ENCODE data around the gene BRD4. TPM values are rescaled to one million over a fixed set of nuclear protein-coding genes. Genes with fewer than 3 reads are reported as not detected.

Gene BRD4
- total RNA-seq, 1 experiment from 2014 or later = 144 TPM

DNA sequence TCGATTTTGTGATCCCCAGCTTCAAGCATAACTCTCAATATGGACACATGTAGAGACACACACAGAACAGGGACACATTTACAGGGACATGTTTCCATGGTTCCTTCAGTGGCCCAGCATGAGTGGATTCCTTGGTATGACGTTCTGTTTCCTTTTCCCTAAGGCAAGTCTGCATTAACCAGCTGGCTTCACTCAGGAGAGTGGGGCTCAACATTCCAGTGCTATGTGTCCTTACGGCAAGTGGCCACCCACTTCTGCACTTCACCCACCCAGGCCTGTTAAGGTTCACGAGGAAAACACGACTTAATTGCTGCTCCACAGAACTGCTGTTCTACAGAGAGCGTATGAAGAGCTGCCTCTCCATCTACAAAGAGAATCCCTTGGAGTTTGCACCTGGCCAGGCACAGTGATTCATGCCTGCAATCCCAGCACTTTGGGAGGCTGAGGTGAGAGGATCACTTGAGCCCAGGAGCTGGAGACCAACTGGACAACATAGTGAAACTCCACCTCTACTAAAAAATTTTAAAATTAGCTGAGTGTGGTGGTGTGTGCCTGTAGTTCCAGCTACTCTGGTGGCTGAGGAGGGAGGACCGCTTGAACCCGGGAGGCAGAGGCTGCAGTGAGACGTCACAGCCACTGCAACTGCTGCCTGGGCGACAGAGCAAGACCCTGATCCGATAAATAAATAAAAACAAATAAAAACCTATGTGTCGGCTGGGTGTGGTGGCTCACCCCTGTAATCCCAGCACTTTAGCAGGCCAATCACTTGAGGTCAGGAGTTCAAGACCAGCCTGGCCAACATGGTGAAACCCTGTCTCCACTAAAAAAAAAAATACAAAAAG, 32.5 kb downstream of the BRD4 start:
- no peak overlapping the region for H3K18ac ChIP-seq (ENCODE audit: insufficient read length, low read depth, low read length)
- no peak overlapping the region for H4K5ac ChIP-seq (ENCODE audit: insufficient read length, low read depth, low read length)
- H3K14ac ChIP-seq (ENCODE audit: insufficient read depth, low read length) = no peak overlapping the region
- Mint-ChIP-seq H3K9me3 (peaks cover 0 to 2% of the 10 kb centered on the region in 2 experiments; a peak in 1 of 5 replicates), H3K36me3 (ENCODE audit: insufficient read depth in 1 of 3, low read depth in 3 of 3) (peaks cover 6 to 19% (median 12%) of the 10 kb centered on the region in 3 experiments; a peak in 6 of 7 replicates), H3K27me3 (ENCODE audit: low read depth) (no peaks in the 10 kb centered on the region), H3K4me1 (peaks cover 57 to 60% of the 10 kb centered on the region in 2 experiments), H3K4me3 (no peak overlapping the region), H3K27ac (peak overlapping the region; percentile 12 to 87 (median 65); a peak in 5 of 7 replicates)
- no peak overlapping the region for H2BK20ac ChIP-seq (ENCODE audit: low read depth, low read length, poor library complexity, severe bottlenecking)
- peaks cover 15% of the 10 kb centered on the region for H3K4me1 ChIP-seq (ENCODE audit: insufficient read depth, low read length)
- no peak overlapping the region for H2AFZ ChIP-seq (ENCODE audit: low read length)
- H3K4me2 ChIP-seq (ENCODE audit: insufficient read depth, insufficient read length, low read length) = no peak overlapping the region
- no peak overlapping the region for H4K91ac ChIP-seq (ENCODE audit: insufficient read length, low read depth, low read length)
- peaks cover 10% of the 10 kb centered on the region for H3K79me1 ChIP-seq (ENCODE audit: insufficient read depth, low read depth, low read length, poor library complexity, severe bottlenecking)
- no peak for TF ChIP-seq CTCF (conservative IDR thresholded peaks at IDR 0.05)
- H2BK5ac ChIP-seq (ENCODE audit: insufficient read length, low read length) = no peak overlapping the region
- DNase-seq = no peak
- H4K20me1 ChIP-seq (ENCODE audit: control insufficient read depth, insufficient read depth, insufficient read length) = no peaks in the 10 kb centered on the region
- H3K27me3 ChIP-seq (ENCODE audit: insufficient read depth, low read length) = no peaks in the 10 kb centered on the region
- no peak overlapping the region for H4K8ac ChIP-seq (replicated peaks; ENCODE audit: insufficient read length, low read depth, low read length)
- H2BK120ac ChIP-seq (ENCODE audit: low read depth, low read length, poor library complexity, severe bottlenecking) = no peak overlapping the region
- H3K79me2 ChIP-seq (ENCODE audit: insufficient read depth, low read length) = peaks cover 84% of the 10 kb centered on the region
- peak overlapping the region; percentile 37 for H3K27ac ChIP-seq (ENCODE audit: insufficient read length, low read depth, low read length)
- no peak overlapping the region for H3T11ph ChIP-seq (ENCODE audit: low read length)
- H3K23ac ChIP-seq (ENCODE audit: insufficient read length, low read depth, low read length) = no peak overlapping the region
- H3K9ac ChIP-seq (ENCODE audit: extremely low read depth, insufficient read length, low read length) = no peak overlapping the region
- no peak overlapping the region for H2AK5ac ChIP-seq (ENCODE audit: insufficient read length, low read length)
- no CpG with 5 or more reads among the region's 12 CpGs for WGBS (ENCODE audit: extremely low coverage, insufficient read length, low lambda C conversion rate)
- no peak overlapping the region for H3K56ac ChIP-seq (ENCODE audit: insufficient read length, low read depth, low read length)
- no peak overlapping the region for H2BK12ac ChIP-seq (ENCODE audit: insufficient read length, low read depth, low read length)
- H3K9me3 ChIP-seq (ENCODE audit: control insufficient read depth, low read depth, low read length) = no peaks in the 10 kb centered on the region
- no peak overlapping the region for H3K4ac ChIP-seq (ENCODE audit: low read depth, low read length)
- no peaks in the 10 kb centered on the region for H3K23me2 ChIP-seq (ENCODE audit: insufficient read length, low read depth, low read length, poor library complexity, severe bottlenecking)
- no peak overlapping the region for H2BK15ac ChIP-seq (ENCODE audit: low read depth, low read length)
